HG02943 (cell line): ENCODE results near the gene OR52N5.

ENCODE experiments used
- ATAC-seq: cut with Tn5 transposase; IDR thresholded peaks from one replicate; pipeline ENCODE4 v1.9.1; 2021; ENCODE audit warnings: mild to moderate bottlenecking, low read depth, moderate library complexity; ENCODE audit not compliant: unreplicated experiment

Gene OR52N5

DNA sequence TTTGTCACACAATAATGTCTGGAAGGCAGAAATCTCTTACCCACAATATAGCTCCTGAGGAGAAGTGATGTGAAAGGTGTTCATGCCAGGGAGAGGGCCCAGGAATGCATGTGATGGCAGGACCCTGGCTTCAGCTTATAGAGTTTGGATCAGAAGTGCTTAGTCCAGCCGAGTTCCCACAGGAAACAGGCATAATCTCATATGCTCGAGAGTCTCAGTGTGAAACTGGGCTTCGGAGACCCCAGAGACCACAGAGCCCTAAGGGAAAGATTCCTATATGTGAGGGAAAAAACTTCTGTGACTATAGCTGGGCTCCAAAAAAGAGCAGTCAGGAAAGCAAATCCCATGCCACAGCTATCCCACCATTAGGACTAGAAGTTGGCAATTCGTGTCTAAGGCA is at the start of gene OR52N5:
Gene OR52N5 (minus strand): TSS at position 101 of the 400 bp plus-strand sequence. CDS start 4,721 bp downstream, outside the sequence.
- no peak for ATAC-seq

DNA sequence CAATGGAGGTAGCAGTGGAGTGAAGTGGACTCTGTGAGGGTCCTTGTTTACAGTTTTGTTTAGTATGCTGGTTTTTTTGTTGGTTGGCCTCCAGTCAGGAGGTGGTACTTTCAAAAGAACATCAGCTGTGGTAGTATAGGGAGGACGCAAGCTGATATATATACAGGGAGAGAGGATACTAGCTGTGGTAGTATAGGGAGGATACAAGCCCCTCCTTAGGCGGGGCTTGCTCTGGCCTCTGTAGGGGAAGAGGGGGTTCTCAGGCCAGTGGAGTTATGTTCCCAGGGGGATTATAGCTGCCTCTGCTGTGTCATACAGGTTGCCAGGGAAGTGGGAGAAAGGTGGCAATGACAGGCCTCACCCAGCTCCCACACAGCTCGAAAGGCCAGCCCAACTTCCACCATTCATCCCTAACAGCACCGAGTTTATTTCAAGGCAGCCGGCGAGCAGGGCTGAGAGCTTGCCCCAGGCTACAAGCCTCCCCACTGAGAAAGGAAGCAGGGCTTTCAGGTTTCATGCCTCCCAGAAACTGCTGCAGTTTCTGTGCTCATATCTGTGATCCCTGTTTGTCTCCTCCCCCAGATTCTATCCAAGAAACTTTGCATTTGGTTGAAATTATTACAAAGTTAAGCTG is 48.2 kb upstream of the OR52N5 start:
- no peak for ATAC-seq

DNA sequence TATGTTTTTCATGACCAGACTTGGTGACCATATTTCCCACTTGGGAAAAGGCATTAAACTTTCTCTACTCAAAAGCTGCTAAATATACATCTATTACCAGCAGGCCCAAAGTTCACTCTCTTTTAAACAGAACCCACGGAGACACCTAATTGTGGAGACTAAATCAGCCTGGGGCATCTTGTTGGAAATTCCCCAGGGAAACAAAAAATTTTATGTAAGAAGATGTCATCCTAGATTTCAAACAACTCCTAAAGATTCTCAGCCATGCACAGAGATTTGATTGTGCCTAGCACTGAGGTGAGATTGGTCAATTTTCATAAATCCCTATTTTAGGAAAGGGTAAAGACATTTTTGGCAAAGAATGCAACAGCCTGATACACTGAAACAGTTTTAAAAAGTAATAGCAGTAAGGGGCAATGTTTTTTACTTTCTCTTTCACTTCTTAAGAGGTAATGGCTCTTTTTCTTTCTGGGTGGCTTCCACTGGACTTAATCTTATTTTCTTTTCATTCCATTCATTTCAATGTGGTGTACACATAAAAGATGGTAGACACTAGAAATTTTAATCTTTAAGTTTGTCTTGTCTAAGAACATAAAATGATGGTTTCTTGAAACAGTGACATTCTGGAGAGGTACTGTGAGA is 35.2 kb upstream of the OR52N5 start:
- ATAC-seq: no peak

DNA sequence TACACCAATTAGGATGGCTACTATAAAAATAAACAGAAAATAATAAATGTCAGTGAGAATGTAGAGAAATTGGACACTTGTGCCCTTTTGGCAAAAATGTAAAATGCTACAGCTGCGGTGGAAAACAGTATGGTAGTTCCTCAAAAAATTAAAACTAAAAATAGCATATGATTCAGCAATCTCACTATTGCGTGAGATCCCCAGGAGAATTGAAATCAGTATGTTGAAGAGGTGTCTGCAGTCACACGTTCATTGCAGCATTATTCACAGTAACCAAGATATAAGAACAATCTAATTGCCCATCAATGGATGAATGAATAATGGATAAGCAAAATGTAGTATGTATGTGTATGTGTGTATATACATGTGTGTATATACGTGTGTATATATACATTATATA is 32.4 kb upstream of the OR52N5 start:
- no peak for ATAC-seq

DNA sequence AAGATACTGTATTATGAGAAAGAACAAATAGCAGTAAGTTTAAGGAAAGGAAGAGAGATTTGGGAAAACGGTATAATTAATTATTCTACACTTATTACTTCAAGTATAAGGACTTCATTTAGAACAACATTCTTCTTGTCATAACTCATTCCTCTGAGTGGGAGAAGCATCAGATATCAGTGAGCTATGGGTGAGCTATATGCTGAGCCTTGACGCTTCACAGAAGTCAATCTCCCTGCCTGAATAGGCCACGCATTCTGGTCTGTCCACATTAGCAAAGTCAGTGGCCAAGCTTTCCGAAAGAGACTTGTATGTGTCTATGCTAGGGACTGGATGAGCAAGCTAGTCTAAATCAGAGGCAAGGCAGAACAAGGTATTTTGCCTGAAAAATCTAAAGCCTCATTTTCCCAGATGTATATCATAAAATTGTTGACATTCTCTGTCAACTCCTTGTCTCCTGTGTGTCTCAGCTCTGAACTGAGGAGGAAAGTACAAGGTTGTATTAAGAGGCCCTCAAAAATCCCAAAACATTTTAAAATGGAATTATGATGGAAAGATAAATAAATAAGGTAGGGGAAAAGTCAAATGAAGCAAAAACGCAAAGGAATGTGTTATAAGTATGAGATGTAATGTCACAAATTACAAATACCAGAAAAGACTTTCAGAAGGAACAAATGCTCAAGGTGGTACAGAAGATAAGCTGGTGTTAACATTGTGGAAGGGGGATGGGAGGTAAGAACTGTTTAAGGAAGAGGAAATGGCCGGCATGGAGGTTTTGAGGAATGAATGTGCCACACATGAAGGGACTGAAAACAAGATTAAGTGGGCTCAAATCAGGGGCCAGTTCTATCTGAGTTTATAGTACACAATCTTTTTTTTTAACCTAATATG is 27.0 kb upstream of the OR52N5 start:
- ATAC-seq: no peak

DNA sequence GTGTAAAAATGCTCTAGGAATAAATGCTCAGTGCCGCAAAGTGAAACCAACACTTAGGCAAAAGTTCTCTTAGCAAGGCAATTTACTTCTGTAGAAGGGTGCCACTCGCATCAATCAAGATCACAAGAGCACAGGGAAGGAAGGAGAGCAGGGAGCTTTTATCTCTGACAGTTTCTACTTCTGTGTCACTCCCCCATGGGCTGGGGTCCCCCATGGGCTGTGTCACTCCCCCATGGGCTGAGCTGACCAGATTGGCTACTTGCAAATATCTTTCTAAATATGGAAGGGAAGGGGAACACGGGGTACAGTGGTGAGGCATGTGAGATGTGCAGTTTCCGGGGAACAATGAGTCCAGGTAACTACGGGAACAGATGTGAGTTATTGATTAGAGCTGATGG is 26.0 kb upstream of the OR52N5 start:
- ATAC-seq: peak; percentile 27

DNA sequence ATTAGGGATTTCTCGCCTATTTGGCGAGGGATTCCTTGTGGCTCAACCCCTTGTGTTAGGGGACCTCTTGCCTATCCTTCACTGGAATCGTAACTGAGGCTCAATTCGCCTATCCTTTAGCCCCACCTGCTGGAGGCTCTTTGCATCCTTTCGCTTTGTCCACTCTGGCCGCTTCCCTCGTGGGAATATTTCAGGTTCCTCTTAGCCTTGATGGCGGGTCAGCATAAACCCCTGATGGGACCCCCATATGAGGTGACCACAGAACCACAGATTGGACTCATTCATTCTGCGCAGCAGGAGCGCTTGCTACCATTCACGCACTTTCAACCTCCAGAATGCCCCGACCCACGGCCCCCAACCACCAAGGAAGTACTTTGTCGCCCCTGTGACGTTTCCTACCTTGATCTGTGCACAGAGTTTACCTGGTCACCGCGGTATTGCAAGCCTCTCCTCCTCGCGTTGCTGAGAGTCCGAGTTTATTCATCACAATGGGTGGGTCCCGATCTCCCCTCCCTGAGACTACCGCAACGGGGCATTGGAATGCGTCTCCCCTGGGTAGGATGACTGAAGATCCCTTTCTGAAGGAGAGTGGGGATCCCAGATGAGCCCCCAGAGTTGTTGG is 25.5 kb upstream of the OR52N5 start, which contains the start of gene OR52N2:
Gene OR52N2 (plus strand): TSS at position 425 of the 622 bp plus-strand sequence. CDS start 11,412 bp downstream, outside the sequence.
- peak; percentile 94 for ATAC-seq

DNA sequence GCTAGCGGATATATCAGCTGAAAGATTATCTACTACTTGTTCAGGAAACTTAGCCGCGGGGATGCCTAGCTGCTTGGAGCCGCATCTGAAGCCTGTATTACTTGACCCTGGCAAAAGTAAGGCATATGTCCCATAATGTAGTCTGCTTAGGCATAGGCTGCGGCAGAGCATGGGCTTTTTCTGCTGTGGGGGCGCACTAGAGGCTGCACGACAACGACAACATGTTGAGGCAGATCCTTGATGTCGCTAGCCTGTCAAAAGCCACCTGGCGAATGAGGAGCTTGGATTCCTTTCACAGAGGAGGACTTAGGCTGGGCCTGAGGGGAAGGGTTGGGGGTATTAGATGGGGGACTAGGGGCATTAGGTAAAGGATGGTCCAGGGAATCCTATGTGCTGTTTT is 24.4 kb upstream of the OR52N5 start:
- ATAC-seq: no peak

DNA sequence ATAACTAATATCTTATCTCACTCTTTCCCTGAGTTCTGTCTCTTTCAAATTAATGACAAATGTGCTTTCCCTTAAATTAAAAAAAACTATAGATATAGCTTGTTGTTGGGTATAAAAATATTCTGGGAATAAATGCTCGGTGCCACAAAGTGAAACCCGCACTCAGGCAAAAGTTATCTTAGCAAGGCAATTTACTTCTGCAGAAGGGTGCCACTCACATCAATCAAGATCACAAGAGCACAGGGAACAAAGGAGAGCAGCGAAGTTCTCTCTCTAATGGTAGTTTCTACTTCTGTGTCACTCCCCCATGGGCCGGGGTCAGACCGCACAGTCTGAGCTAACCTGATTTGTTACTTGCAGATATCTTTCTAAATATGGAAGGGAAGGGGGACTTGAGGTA is 20.8 kb upstream of the OR52N5 start:
- no peak for ATAC-seq

DNA sequence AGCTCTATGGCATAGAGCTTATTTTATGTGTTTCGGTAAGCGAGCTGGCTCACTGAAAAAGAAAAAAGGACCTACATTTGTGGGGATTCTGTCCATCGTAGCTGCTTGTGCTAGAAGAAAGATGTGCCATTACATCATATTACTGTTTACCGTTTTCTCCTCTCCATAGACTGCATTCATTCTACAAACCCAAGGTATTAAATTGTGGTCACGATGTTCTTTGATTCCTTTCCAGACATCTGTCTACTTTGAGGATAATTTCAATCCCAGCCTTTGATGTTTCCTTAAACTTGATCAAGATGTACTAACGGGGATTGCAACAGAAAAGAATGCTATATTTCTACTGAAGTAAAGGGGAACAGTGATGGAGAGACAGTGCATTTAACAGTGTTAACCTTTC is 13.4 kb upstream of the OR52N5 start:
- no peak for ATAC-seq

DNA sequence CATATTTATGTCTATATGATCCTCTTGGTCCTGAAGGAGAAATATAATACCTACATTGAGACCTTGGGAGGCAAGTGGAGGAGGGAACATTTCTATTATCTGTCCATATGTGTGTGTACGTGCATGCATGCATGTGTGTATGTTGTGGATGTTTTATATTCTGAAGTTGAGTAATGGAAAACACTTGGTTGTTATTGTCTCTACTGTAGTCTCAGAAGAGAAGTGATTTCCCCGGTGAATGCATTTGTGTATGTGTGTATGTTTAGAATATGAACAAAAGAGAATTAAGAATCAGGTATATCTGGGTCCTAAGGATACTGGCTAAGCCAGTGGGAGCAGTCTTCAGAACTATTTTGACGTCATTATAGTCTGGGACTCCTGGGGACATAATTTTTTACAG is 8.0 kb upstream of the OR52N5 start, which contains the start of gene OR52N1:
Gene OR52N1 (minus strand): TSS at position 101 of the 400 bp plus-strand sequence. CDS start 2,449 bp downstream, outside the sequence.
- ATAC-seq: no peak

DNA sequence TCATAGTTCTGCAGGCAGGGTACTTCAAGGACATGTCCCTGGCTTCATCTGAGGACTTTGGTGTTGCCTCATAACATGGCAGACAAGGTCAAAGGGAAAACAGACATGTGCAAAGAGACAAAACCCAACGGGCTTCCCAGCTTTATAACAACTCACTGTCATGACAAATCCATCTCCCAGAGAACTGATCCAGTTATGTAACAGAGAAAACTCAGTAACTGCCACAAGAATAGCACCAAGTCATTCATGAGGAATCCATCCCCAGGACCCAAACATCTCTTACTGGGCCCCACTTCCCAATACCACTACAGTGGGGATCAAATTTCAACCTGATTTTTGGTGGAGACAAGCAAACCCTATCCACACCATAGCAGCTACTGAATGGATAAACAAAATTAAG is 16.1 kb downstream of the OR52N5 start:
- ATAC-seq: no peak

DNA sequence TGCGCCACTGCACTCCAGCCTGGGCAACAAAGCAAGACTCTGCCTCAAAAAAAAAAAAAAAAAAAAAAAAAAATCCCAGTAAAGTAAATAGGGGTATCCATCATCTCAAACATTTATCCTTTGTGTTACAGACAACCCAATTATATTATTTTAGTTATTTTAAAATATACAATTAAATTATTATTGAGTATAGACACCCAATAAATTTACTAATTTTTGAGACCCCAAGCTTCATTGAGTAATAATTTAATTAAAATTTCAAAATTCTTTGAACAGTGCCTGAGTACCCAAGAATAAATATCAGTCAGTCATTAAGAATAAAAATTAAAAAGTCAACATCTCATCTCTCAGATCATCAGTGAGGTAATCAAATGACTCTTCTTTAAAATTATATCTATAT is 29.2 kb downstream of the OR52N5 start, which contains the start of gene OR52N4:
Gene OR52N4 (plus strand): TSS at position 301 of the 400 bp plus-strand sequence. CDS start 498 bp downstream, outside the sequence.
- ATAC-seq: no peak

DNA sequence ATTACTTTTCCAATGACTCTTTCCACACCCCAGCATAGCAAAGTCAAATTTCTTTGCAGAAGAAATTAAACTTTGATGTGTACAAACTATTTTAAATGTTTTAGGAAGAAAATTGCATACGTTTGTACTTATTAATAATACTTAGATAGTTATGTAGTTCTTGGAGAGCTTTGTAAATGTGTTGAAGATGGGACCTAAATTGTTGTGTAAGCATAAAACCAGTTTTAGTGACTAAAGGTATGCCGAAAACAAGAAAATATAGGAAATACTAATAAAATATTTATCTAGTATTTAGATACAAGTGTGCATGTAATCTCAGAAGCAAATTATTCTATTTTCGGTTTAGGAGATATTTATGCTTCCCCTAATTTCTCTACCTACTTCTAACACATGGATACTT is 33.3 kb downstream of the OR52N5 start:
- no peak for ATAC-seq

DNA sequence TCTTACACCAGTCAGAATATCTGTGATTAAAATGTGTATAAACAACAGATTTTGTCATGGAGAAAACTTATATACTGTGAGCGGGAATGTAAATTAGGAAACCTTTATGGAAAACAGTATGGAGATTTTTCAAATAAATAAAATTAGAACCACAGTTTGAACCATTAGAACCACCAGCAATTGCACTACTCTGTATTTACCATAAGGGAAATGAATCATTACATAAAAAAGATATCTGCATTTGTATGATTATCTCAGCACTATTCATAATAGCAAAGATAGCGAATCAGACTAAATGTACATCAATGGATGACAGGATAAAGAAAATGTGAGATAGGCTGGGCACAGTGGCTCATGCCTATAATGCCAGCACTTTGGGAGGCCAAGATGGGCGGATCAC is 36.5 kb downstream of the OR52N5 start:
- ATAC-seq: no peak

DNA sequence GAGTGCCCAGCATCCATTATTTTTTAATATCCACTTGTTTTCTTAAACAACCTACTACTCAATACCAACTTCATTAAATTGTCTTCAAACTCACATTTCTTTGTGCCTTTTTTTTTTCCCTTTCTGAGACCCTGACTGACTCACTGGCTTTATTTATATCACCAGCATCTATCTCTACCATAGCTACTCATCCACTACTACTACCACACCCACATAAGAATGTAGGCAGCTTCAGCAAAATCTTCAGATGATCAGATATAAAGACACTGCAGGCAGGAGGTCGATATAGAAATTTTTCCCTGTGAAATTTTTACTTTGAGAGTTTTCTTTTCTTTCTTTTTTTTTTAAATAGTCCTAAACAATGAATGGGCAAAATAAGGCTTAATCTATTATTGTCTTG is 44.7 kb downstream of the OR52N5 start:
- ATAC-seq: no peak

DNA sequence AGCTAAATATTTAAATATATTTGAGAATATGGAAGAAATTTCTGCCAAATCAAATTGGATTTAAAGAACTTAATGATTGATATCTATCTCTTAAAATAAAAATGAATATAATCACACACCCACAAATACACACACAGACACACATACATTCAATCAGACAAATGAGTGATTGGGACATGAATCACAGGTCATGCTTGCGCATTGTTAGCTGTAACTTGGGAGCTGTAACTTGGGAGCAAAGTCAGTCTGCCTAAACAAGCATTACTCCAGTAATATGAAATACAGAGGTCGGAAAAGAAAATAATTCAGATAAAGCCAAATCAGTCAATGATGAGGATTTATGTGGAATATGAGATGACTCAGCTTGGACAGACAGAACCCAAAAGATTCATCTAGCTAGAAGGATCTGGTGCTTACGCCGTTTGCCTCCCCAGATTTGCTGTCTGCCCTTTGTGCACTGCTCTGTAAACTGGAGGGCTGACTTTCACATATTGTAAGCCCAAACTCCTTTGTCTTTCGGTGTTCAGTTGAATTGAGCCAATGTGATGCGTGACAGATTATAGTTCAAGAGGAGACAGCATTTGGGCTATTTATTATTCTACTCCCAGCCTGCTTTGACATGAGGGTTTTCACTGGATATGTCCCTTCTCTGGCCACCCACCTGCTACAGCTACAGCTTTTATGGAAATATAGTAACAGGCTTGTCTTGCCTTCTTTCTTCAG is 45.3 kb downstream of the OR52N5 start:
- ATAC-seq: no peak

DNA sequence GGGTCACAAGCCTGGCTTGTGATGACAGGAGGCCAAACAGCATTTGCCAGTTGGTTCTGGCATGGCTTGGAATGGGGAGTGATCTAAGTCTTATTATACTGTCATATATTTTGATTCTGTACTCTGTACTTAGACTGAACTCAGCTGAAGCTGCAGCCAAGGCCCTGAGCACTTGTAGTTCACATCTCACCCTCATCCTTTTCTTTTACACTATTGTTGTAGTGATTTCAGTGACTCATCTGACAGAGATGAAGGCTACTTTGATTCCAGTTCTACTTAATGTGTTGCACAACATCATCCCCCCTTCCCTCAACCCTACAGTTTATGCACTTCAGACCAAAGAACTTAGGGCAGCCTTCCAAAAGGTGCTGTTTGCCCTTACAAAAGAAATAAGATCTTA is 46.1 kb downstream of the OR52N5 start:
- no peak for ATAC-seq

DNA sequence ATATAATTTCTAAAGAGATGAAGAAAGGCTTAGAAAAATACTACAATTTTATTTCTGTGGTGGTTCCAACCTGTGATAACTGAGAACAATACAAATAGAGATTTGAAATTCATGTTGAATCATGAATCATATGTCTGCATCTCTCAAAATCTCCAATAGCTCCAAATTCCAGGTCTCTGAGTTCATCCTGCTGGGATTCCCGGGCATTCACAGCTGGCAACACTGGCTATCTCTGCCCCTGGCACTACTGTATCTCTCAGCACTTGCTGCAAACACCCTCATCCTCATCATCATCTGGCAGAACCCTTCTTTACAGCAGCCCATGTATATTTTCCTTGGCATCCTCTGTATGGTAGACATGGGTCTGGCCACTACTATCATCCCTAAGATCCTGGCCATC is 46.8 kb downstream of the OR52N5 start, which contains the start of gene OR56B1:
Gene OR56B1 (plus strand): TSS at position 53 of the 400 bp plus-strand sequence. CDS start 69 bp downstream, at position 122.
- no peak for ATAC-seq

DNA sequence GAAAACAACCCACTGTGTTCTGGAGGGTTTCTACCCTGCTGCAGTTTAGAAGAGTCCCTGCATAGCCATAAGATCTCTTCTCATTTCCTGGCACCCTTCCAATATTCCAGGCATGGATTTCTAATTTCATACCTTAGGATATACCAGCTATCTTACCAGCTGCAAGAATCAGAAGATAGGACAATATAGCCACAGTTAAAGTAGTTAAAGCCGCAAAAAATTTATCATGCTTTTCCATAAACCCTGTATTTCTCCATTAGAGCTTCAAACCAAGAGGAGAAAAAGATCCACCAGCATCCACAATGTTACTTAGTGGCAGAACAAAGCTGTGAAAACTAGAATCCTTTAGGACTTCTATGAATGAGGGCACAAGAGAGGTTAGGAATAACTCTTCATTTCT is 55.5 kb downstream of the OR52N5 start:
- ATAC-seq: no peak
